A673 (cell line): ENCODE data around the gene CBLN3. TPM values are rescaled to one million over a fixed set of nuclear protein-coding genes. Genes with fewer than 3 reads are reported as not detected.

Experiments used
- BruUV-seq: library from RNA; stranded (reverse); fragments of 400-500 nt; replicated peaks from 2 replicates; lab custom pipeline; 2021; lab: Mats Ljungman, UMichigan
- CTCF ChIA-PET: fragments of 300-600 bp; sonication (Branson Sonifier 250); formaldehyde crosslinking; loops from one replicate; lab custom pipeline; 2022; ENCODE audit warnings: antibody characterized with exemption; lab: Charles Lee
- POLR2A ChIA-PET: fragments of 300-600 bp; sonication (Branson Sonifier 250); formaldehyde crosslinking; loops from one replicate; lab custom pipeline; 2022; ENCODE audit warnings: antibody characterized with exemption; ENCODE audit not compliant: low non-redundant PET; lab: Charles Lee
- DNase-seq: peaks from one replicate; pipeline ENCODE4 v3.0.0-alpha.2; 2015; ENCODE audit warnings: low spot score
- H3K27ac ChIP-seq: fragments of 200-600 bp; sonication (generic); 2 replicates; pipeline ENCODE4 v1.5.1; 2016; ENCODE audit warnings: mixed run types, low read depth, mild to moderate bottlenecking, mixed read lengths, antibody characterized with exemption, low read length; ENCODE audit not compliant: poor library complexity, severe bottlenecking
- H3K27me3 ChIP-seq: fragments of 200-600 bp; sonication (generic); replicated peaks from 2 replicates; pipeline ENCODE4 v1.6.1; 2017; ENCODE audit warnings: mixed run types, low read depth, mild to moderate bottlenecking, mixed read lengths, antibody characterized with exemption, low read length; ENCODE audit not compliant: insufficient read depth, poor library complexity
- H3K36me3 ChIP-seq: fragments of 200-600 bp; sonication (generic); 2 replicates; pipeline ENCODE4 v1.6.1; 2016; ENCODE audit warnings: mixed run types, mild to moderate bottlenecking, mixed read lengths, antibody characterized with exemption, low read length; ENCODE audit not compliant: insufficient read depth, poor library complexity, severe bottlenecking
- H3K4me1 ChIP-seq: fragments of 200-600 bp; sonication (generic); 2 replicates; pipeline ENCODE4 v1.6.1; 2017; ENCODE audit warnings: mixed run types, mild to moderate bottlenecking, mixed read lengths, antibody characterized with exemption, low read length; ENCODE audit not compliant: insufficient read depth, poor library complexity, severe bottlenecking
- H3K4me3 ChIP-seq: fragments of 200-600 bp; sonication (generic); 2 replicates; pipeline ENCODE4 v1.5.1; 2016; ENCODE audit warnings: low read depth, mixed run types, mild to moderate bottlenecking, mixed read lengths, low read length; ENCODE audit not compliant: poor library complexity, severe bottlenecking
- H3K9me3 ChIP-seq: fragments of 200-600 bp; sonication (generic); 2 replicates; pipeline ENCODE4 v1.6.1; 2016; ENCODE audit warnings: mixed run types, low read depth, mild to moderate bottlenecking, mixed read lengths, antibody characterized with exemption, low read length; ENCODE audit not compliant: poor library complexity, severe bottlenecking
- EZH2 ChIP-seq: fragments of 200-600 bp; sonication (generic); IDR thresholded peaks from 2 replicates; pipeline ENCODE4 v1.6.1; 2017; ENCODE audit warnings: borderline replicate concordance, low read depth, mild to moderate bottlenecking, mixed read lengths, antibody characterized with exemption, low read length; ENCODE audit not compliant: poor library complexity, severe bottlenecking
- intact Hi-C: fragments of 100-400 bp; cut with micrococcal nuclease; formaldehyde crosslinking; loops from one replicate; pipeline ENCODE4 v1.10.0; 2022; ENCODE audit not compliant: unreplicated experiment
- total RNA-seq: library from RNA; stranded (reverse); gene quantifications from 2 replicates; pipeline ENCODE4 v1.2.3, GENCODE V29; 2021
- TF ChIP-seq, protein P1 (sequence below): fragments of 300-800, 200-600 bp; sonication (generic); conservative IDR thresholded peaks from 2 replicates; pipeline ENCODE4 v1.5.1; 2017; ENCODE audit warnings: low read depth, mild to moderate bottlenecking, antibody characterized with exemption, low read length, moderate library complexity, mixed read lengths

CBLN3 gene
- total RNA-seq, 1 experiment from 2014 or later = 0.80 TPM

DNA sequence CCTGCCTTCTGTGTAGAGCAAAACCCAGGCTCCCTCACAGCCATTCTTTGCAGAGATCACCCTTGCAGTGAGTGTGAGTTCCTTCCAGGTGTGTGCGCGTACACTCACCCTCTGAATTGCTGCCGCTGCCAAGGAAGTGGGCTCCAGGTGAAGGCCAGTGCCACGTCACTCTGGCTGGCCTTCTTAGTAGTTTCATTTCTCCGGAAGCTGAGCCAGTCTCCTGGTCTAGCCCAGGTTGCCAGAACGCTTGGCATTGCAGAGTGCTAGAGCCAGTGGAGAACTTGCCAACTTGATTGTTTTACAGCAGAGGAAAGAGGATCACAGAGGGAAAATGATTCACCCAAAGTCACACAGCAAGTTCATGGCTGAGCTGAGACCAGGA, 11.0 kb downstream of the CBLN3 start:
- Histone ChIP-seq H3K4me1 (no peaks in the 10 kb centered on the region), H3K9me3 (no peaks in the 10 kb centered on the region), H3K27me3 (no peaks in the 10 kb centered on the region), H3K27ac (no peak overlapping the region), H3K4me3 (no peak overlapping the region), H3K36me3 (no peaks in the 10 kb centered on the region)
- no peak for DNase-seq
- no TSS peak for BruUV-seq
- intact Hi-C loops = no loop called here
- ChIA-PET CTCF (interaction anchor here (1.1 kb wide), 1 partner anchor 13 kb away, joined by 5 read pairs; no protein-coding TSS in a partner anchor), POLR2A (no interaction called here)
- TF ChIP-seq, protein P1, sequence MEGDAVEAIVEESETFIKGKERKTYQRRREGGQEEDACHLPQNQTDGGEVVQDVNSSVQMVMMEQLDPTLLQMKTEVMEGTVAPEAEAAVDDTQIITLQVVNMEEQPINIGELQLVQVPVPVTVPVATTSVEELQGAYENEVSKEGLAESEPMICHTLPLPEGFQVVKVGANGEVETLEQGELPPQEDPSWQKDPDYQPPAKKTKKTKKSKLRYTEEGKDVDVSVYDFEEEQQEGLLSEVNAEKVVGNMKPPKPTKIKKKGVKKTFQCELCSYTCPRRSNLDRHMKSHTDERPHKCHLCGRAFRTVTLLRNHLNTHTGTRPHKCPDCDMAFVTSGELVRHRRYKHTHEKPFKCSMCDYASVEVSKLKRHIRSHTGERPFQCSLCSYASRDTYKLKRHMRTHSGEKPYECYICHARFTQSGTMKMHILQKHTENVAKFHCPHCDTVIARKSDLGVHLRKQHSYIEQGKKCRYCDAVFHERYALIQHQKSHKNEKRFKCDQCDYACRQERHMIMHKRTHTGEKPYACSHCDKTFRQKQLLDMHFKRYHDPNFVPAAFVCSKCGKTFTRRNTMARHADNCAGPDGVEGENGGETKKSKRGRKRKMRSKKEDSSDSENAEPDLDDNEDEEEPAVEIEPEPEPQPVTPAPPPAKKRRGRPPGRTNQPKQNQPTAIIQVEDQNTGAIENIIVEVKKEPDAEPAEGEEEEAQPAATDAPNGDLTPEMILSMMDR = no peak
- no peak for TF ChIP-seq EZH2

DNA sequence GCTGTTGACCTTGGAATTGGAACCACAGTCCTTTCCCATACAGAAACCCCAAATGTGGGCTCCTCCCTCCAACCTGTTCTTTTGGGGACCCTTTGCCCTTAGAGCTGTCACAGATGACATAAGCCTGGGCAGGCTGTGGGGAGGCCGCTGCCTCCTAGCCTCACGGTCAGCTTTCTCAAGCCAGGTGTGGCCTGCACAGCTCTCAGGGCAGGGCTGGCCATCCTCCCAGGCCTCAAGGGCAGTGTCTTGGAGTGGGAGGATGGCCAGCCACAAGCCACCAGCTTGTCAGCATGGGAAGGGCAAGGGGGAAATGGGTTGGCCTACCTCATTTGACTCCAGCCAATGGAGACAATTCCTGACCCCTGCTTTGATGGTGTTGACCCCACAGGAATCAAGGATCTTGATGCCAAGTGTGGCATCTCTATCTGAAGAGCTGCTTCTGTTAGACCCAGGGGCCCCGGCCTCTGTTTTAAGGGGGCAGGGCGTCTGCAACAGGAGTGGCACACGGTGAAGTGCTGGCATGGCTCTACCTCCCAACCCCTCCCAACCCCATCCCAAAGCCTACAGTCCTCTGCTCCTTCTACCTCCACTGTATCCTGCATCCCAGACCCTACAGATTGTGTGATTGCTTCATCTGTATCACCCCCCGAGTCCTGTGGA, 11.5 kb downstream of the CBLN3 start:
- H3K27me3 ChIP-seq = no peaks in the 10 kb centered on the region
- TF ChIP-seq EZH2 = no peak
- TF ChIP-seq, protein P1 = no peak
- H3K4me3 ChIP-seq = no peak overlapping the region
- no peaks in the 10 kb centered on the region for H3K4me1 ChIP-seq
- POLR2A ChIA-PET = no interaction called here
- DNase-seq = no peak
- no peaks in the 10 kb centered on the region for H3K9me3 ChIP-seq
- H3K27ac ChIP-seq = no peak overlapping the region
- BruUV-seq = no TSS peak
- CTCF ChIA-PET = no interaction called here
- H3K36me3 ChIP-seq = no peaks in the 10 kb centered on the region
- intact Hi-C loops = no loop called here

DNA sequence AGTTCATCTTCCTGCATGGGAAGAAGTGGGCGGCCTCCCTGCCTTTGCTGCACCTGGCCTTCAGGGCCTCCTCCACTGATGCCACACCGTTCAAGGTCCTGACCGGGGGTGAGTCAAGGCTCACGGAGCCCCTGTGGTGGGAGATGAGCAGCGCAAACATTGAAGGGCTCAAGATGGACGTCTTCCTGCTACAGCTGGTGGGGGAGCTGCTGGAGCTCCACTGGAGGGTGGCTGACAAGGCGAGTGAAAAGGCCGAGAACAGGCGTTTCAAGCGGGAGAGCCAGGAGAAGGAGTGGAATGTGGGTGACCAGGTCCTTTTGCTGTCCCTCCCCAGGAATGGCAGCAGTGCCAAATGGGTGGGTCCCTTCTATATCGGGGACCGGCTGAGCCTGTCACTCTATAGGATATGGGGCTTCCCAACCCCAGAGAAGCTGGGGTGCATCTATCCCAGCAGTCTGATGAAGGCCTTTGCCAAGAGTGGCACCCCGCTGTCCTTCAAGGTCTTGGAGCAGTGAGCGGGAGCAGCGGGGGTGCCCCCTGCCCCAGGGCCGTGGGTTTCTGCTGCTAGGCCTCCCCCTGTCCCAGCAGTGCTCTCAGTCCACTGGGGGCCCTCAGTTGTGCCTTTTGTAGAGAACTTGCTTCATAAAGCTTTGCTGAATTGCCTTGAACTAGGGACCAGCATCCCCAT, 12.4 kb downstream of the CBLN3 start:
- Histone ChIP-seq H3K27me3 (no peaks in the 10 kb centered on the region), H3K4me3 (no peak overlapping the region), H3K27ac (no peak overlapping the region), H3K4me1 (no peaks in the 10 kb centered on the region), H3K9me3 (no peaks in the 10 kb centered on the region), H3K36me3 (no peaks in the 10 kb centered on the region)
- ChIA-PET CTCF (no interaction called here), POLR2A (no interaction called here)
- TF ChIP-seq EZH2 = no peak
- TF ChIP-seq, protein P1 = no peak
- DNase-seq = no peak
- BruUV-seq = no TSS peak
- intact Hi-C loops = no loop called here
